ENCODE results near the gene C3orf18. TPM values are rescaled to one million over a fixed set of nuclear protein-coding genes. Genes with fewer than 3 reads are reported as not detected.

Gene C3orf18
- total RNA-seq, 1 experiment from 2014 or later = 10.1 TPM

DNA sequence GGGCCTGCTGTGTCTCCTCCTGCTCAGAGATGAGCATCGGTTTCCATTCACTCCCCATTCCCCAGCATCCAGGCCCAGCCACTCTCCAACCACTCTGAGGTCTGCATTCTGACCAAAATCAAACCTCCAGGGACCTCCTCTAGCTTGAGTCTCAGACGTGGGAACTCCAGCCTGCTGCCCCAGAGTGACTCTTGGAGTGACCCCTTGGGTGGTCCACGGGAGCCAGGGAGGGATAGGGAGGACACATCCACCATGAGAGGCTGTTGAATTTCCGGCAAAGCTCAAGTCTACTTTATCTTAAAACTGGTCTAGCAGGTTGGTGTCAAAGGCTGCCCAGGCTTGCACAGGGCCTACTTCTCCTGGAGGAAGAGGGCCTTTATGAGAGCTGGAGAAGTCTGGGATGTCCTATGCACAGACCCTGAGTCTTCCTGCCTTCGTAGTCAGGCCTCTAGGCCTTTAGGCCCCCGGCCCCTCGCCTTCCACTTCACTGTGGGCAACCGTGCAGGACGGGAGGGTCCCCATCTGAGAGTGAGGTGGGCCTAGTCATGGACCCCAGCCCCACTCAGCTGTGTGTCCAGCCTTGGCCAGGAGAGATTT, 35.1 kb upstream of the C3orf18 start:
- Histone ChIP-seq H2AFZ (ENCODE audit: low read depth, low read length, poor library complexity, severe bottlenecking) (no peak overlapping the region), H3K27me3 (ENCODE audit: insufficient read depth, low read length) (no peaks in the 10 kb centered on the region), H3K9ac (ENCODE audit: low read length) (peak overlapping the region; percentile 67), H3K4me1 (ENCODE audit: control insufficient read depth in 1 of 2, insufficient read depth in 2 of 2, low read length in 2 of 2) (peaks cover 37 to 40% of the 10 kb centered on the region in 2 experiments), H3K79me2 (ENCODE audit: insufficient read depth, low read length) (no peaks in the 10 kb centered on the region), H3K4me3 (replicated peaks in 1 of 2; ENCODE audit: low read depth in 1 of 2, low read length in 2 of 2) (0 out of 4 replicates have a peak overlapping the region, but pooled peaks of 1 of the 2 experiments have one; percentile 3), H4K20me1 (ENCODE audit: insufficient read depth) (no peaks in the 10 kb centered on the region), H3K36me3 (ENCODE audit: control insufficient read depth in 1 of 2, insufficient read depth in 2 of 2, low read length in 2 of 2) (0 out of 4 replicates have a peak, but pooled peaks cover 0 to 5% of the 10 kb centered on the region in 2 experiments), H3K27ac (ENCODE audit: low read depth, low read length) (peak overlapping the region; percentile 98), H3K9me2 (ENCODE audit: insufficient read depth) (no peaks in the 10 kb centered on the region), H3K4me2 (ENCODE audit: low read length) (peak overlapping the region; percentile 78), H3K9me3 (ENCODE audit: control insufficient read depth in 1 of 2, insufficient read depth in 1 of 2, low read depth in 1 of 2, low read length in 2 of 2) (no peaks in the 10 kb centered on the region)
- no TSS peak for BruUV-seq (replicated peaks)
- intact Hi-C loops (cut with micrococcal nuclease) = no loop called here
- CTCF ChIA-PET = interaction anchor here (2.1 to 3.0 kb wide), 3 partner anchors 7 to 14 kb away, joined by 7 to 18 read pairs (median 8); partner anchors contain the start of genes CISH and MAPKAPK3
- DNase-seq (ENCODE audit: low read depth, low spot score) (no peak), ATAC-seq (no peak)
- POLR2A ChIA-PET = interaction anchor here (1.2 kb wide), 1 partner anchor 9 kb away, joined by 6 read pairs; the partner anchor contains the start of gene CISH
- TF ChIP-seq, protein P1, sequence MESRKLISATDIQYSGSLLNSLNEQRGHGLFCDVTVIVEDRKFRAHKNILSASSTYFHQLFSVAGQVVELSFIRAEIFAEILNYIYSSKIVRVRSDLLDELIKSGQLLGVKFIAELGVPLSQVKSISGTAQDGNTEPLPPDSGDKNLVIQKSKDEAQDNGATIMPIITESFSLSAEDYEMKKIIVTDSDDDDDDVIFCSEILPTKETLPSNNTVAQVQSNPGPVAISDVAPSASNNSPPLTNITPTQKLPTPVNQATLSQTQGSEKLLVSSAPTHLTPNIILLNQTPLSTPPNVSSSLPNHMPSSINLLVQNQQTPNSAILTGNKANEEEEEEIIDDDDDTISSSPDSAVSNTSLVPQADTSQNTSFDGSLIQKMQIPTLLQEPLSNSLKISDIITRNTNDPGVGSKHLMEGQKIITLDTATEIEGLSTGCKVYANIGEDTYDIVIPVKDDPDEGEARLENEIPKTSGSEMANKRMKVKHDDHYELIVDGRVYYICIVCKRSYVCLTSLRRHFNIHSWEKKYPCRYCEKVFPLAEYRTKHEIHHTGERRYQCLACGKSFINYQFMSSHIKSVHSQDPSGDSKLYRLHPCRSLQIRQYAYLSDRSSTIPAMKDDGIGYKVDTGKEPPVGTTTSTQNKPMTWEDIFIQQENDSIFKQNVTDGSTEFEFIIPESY (IDR thresholded peaks at IDR 0.05; ENCODE audit: extremely low read depth, insufficient replicate concordance, low read length) = no peak
- TF ChIP-seq ZFX (IDR thresholded peaks at IDR 0.05) = 0 out of 2 replicates have a peak, but pooled peaks have one; percentile 16
- RAD21 ChIA-PET (ENCODE audit: low non-redundant PET in 1 of 2, low total read pairs in 2 of 2, uncharacterized antibody in 2 of 2, unreplicated experiment in 2 of 2) = no interaction called here

DNA sequence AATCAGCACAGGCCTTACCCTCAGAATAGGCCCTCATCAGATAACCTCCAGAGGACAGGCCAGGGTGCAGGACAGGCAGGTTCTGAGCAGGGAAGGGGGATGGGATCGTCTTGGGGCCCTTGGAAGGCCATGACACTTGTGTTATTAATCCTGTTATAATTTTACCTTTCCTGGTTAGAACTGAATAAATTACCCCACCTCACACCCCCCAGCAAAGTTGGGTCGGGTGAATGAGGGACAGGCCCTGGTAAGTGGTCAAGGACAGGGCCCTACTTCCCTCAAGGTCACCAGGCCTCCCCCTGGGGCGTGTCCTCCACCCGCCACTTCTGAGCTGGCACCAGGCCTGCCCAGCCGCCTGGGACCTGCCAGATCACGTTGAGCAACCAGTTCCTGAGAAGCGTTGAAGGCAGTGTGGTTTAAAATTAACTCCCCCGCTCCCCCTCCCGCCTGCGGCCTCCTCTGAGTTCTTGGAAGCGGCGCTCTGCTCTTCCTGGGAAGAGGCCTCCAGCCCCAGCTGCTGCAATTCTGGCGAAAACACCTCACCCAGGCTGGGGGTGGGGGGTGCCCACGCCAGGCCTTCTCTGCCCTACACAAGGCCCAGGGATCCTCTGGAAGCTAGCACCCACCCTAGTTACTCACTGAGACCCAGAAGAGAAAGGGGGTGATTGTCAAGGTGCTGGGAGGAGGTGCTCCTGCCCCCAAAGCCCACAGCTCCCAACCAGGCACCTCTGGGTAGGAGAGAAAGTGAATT, 33.5 kb upstream of the C3orf18 start:
- ATAC-seq (peak; percentile 81), DNase-seq (ENCODE audit: low read depth, low spot score) (peak; percentile 77)
- RAD21 ChIA-PET (ENCODE audit: low non-redundant PET in 1 of 2, low total read pairs in 2 of 2, uncharacterized antibody in 2 of 2, unreplicated experiment in 2 of 2) = interaction anchor here (0.7 to 1.6 kb wide), 6 partner anchors 9 to 13 kb away, joined by 3 to 7 read pairs (median 3); partner anchors contain the start of gene CISH (in 2 of the 2)
- H3K9me2 ChIP-seq (ENCODE audit: insufficient read depth) = no peaks in the 10 kb centered on the region
- no TSS peak for BruUV-seq (replicated peaks)
- peak; percentile 57 for TF ChIP-seq POLR2AphosphoS5 (IDR thresholded peaks at IDR 0.05; ENCODE audit: low read depth, low read length)
- no peak for TF ChIP-seq ELF1 (IDR thresholded peaks at IDR 0.05; ENCODE audit: borderline replicate concordance, low read depth)
- TF ChIP-seq CEBPB (IDR thresholded peaks at IDR 0.05; ENCODE audit: low read depth) = no peak
- TF ChIP-seq TCF7L2 (IDR thresholded peaks at IDR 0.05; ENCODE audit: borderline replicate concordance, extremely low read depth, insufficient read depth, insufficient read length) = peak; percentile 83
- TF ChIP-seq ZFX (IDR thresholded peaks at IDR 0.05) = peak; percentile 80; the same call in 1 of the 2 replicates
- no peak for TF ChIP-seq YY1 (IDR thresholded peaks at IDR 0.05; ENCODE audit: extremely low read depth, insufficient replicate concordance, low read depth, low read length)
- no peak for TF ChIP-seq EZH2phosphoT487 (IDR thresholded peaks at IDR 0.05; ENCODE audit: borderline replicate concordance)
- H3K27me3 ChIP-seq (ENCODE audit: insufficient read depth, low read length) = no peaks in the 10 kb centered on the region
- CTCF ChIA-PET = interaction anchor here (1.1 to 3.0 kb wide), 6 partner anchors 9 to 1081 kb away, joined by 3 to 18 read pairs (median 6); partner anchors contain the start of genes CISH and MAPKAPK3
- intact Hi-C loops (cut with micrococcal nuclease) = loop anchor here (1.0 kb wide), 1 partner anchor 29 kb away; no protein-coding TSS in a partner anchor
- POLR2A ChIA-PET = interaction anchor here (0.7 to 1.6 kb wide), 7 partner anchors 8 to 366 kb away, joined by 3 to 7 read pairs (median 4); partner anchors contain the start of genes CISH and HEMK1
- peaks cover 37 to 40% of the 10 kb centered on the region in 2 experiments for H3K4me1 ChIP-seq (ENCODE audit: control insufficient read depth in 1 of 2, insufficient read depth in 2 of 2, low read length in 2 of 2)
- H3K36me3 ChIP-seq (ENCODE audit: control insufficient read depth in 1 of 2, insufficient read depth in 2 of 2, low read length in 2 of 2) = no peaks in the 10 kb centered on the region
- peak overlapping the region; percentile 67 for H3K9ac ChIP-seq (ENCODE audit: low read length)
- H3K9me3 ChIP-seq (ENCODE audit: control insufficient read depth in 1 of 2, insufficient read depth in 1 of 2, low read depth in 1 of 2, low read length in 2 of 2) = no peaks in the 10 kb centered on the region
- H3K79me2 ChIP-seq (ENCODE audit: insufficient read depth, low read length) = no peaks in the 10 kb centered on the region
- no peak overlapping the region for H2AFZ ChIP-seq (ENCODE audit: low read depth, low read length, poor library complexity, severe bottlenecking)
- peak overlapping the region; percentile 98 for H3K27ac ChIP-seq (ENCODE audit: low read depth, low read length)
- H4K20me1 ChIP-seq (ENCODE audit: insufficient read depth) = no peaks in the 10 kb centered on the region
- peak overlapping the region; percentile 25 to 35 for H3K4me3 ChIP-seq (replicated peaks in 1 of 2; ENCODE audit: low read depth in 1 of 2, low read length in 2 of 2)
- peak overlapping the region; percentile 78 for H3K4me2 ChIP-seq (ENCODE audit: low read length)
